ENCODE results near the gene SOD3. TPM values are rescaled to one million over a fixed set of nuclear protein-coding genes. Genes with fewer than 3 reads are reported as not detected.

SOD3 gene
- total RNA-seq, 1 donor from 2014 or later: 8.6 TPM

GRCh38 chr4:24780936-24781495, 14.4 kb upstream of the SOD3 start:
- H3K4me1 Mint-ChIP-seq (ENCODE audit: low read depth, unreplicated experiment): peaks cover 5% of the 10 kb centered on the region
- H4K20me1 ChIP-seq (ENCODE audit: insufficient read depth, low read length): no peaks in the 10 kb centered on the region
- no peak overlapping the region for H3K4me3 Mint-ChIP-seq (ENCODE audit: unreplicated experiment)
- DNase-seq (ENCODE audit: low read depth) (no peak), FAIRE-seq (no peak)
- no peaks in the 10 kb centered on the region for H3K27me3 Mint-ChIP-seq (ENCODE audit: low read depth, unreplicated experiment)
- H3K9me3 Mint-ChIP-seq (ENCODE audit: unreplicated experiment): peaks cover 2% of the 10 kb centered on the region
- H3K9me3 ChIP-seq (ENCODE audit: insufficient read depth, low read depth, low read length): no peaks in the 10 kb centered on the region
- H3K36me3 ChIP-seq (ENCODE audit: insufficient read depth, low read length): no peaks in the 10 kb centered on the region
- H3K27ac Mint-ChIP-seq (ENCODE audit: unreplicated experiment): no peak overlapping the region
- TF ChIP-seq CTCF (IDR thresholded peaks at IDR 0.05; ENCODE audit: insufficient read depth, low read depth, low read length) (no peak), EZH2 (IDR thresholded peaks at IDR 0.05; ENCODE audit: insufficient read depth, low read length) (no peak)
- no peak overlapping the region for H2AFZ ChIP-seq (ENCODE audit: low read depth, low read length)
- peaks cover 18% of the 10 kb centered on the region for H3K4me1 ChIP-seq (ENCODE audit: insufficient read depth, low read length)
- no peaks in the 10 kb centered on the region for H3K27me3 ChIP-seq (ENCODE audit: insufficient read depth, low read length)
- no peak overlapping the region for H3K4me3 ChIP-seq (ENCODE audit: insufficient read depth, low read depth, low read length)
- H3K79me2 ChIP-seq (ENCODE audit: insufficient read depth, low read length): no peaks in the 10 kb centered on the region
- no peaks in the 10 kb centered on the region for H3K36me3 Mint-ChIP-seq (ENCODE audit: low read depth, unreplicated experiment)
- no peak overlapping the region for H3K4me2 ChIP-seq (ENCODE audit: low read length)
- no peak overlapping the region for H3K27ac ChIP-seq (ENCODE audit: low read depth, low read length)
- no peak overlapping the region for H3K9ac ChIP-seq (ENCODE audit: low read length)

GRCh38 chr4:24781999-24782745, 13.2 kb upstream of the SOD3 start:
- Histone ChIP-seq H2AFZ (ENCODE audit: low read depth, low read length) (no peak overlapping the region), H3K4me3 (ENCODE audit: insufficient read depth, low read depth, low read length) (no peak overlapping the region), H4K20me1 (ENCODE audit: insufficient read depth, low read length) (no peaks in the 10 kb centered on the region), H3K36me3 (ENCODE audit: insufficient read depth, low read length) (no peaks in the 10 kb centered on the region), H3K27ac (ENCODE audit: low read depth, low read length) (no peak overlapping the region), H3K9ac (ENCODE audit: low read length) (no peak overlapping the region), H3K79me2 (ENCODE audit: insufficient read depth, low read length) (no peaks in the 10 kb centered on the region), H3K4me1 (ENCODE audit: insufficient read depth, low read length) (peaks cover 18% of the 10 kb centered on the region), H3K9me3 (ENCODE audit: insufficient read depth, low read depth, low read length) (no peaks in the 10 kb centered on the region), H3K4me2 (ENCODE audit: low read length) (no peak overlapping the region), H3K27me3 (ENCODE audit: insufficient read depth, low read length) (no peaks in the 10 kb centered on the region)
- no peak overlapping the region for H3K27ac Mint-ChIP-seq (ENCODE audit: unreplicated experiment)
- peaks cover 2% of the 10 kb centered on the region for H3K9me3 Mint-ChIP-seq (ENCODE audit: unreplicated experiment)
- no peak for DNase-seq (ENCODE audit: low read depth)
- H3K36me3 Mint-ChIP-seq (ENCODE audit: low read depth, unreplicated experiment): no peaks in the 10 kb centered on the region
- TF ChIP-seq CTCF (IDR thresholded peaks at IDR 0.05; ENCODE audit: insufficient read depth, low read depth, low read length) (no peak), EZH2 (IDR thresholded peaks at IDR 0.05; ENCODE audit: insufficient read depth, low read length) (no peak)
- no peak overlapping the region for H3K4me3 Mint-ChIP-seq (ENCODE audit: unreplicated experiment)
- FAIRE-seq: no peak
- H3K4me1 Mint-ChIP-seq (ENCODE audit: low read depth, unreplicated experiment): peaks cover 5% of the 10 kb centered on the region
- no peaks in the 10 kb centered on the region for H3K27me3 Mint-ChIP-seq (ENCODE audit: low read depth, unreplicated experiment)

- Histone ChIP-seq H3K27ac (ENCODE audit: low read depth, low read length) (no peak overlapping the region), H3K9ac (ENCODE audit: low read length) (no peak overlapping the region), H3K4me3 (ENCODE audit: insufficient read depth, low read depth, low read length) (no peak overlapping the region), H3K36me3 (ENCODE audit: insufficient read depth, low read length) (no peaks in the 10 kb centered on the region), H3K27me3 (ENCODE audit: insufficient read depth, low read length) (no peaks in the 10 kb centered on the region), H2AFZ (ENCODE audit: low read depth, low read length) (no peak overlapping the region), H3K9me3 (ENCODE audit: insufficient read depth, low read depth, low read length) (no peaks in the 10 kb centered on the region), H3K79me2 (ENCODE audit: insufficient read depth, low read length) (no peaks in the 10 kb centered on the region), H4K20me1 (ENCODE audit: insufficient read depth, low read length) (no peaks in the 10 kb centered on the region), H3K4me1 (ENCODE audit: insufficient read depth, low read length) (peaks cover 11% of the 10 kb centered on the region), H3K4me2 (ENCODE audit: low read length) (no peak overlapping the region)
- no peak for FAIRE-seq
- Mint-ChIP-seq H3K36me3 (ENCODE audit: low read depth, unreplicated experiment) (no peaks in the 10 kb centered on the region), H3K27ac (ENCODE audit: unreplicated experiment) (no peak overlapping the region), H3K27me3 (ENCODE audit: low read depth, unreplicated experiment) (no peaks in the 10 kb centered on the region), H3K9me3 (ENCODE audit: unreplicated experiment) (peaks cover 5% of the 10 kb centered on the region), H3K4me3 (ENCODE audit: unreplicated experiment) (no peak overlapping the region), H3K4me1 (ENCODE audit: low read depth, unreplicated experiment) (peaks cover 5% of the 10 kb centered on the region)
- DNase-seq (ENCODE audit: low read depth): no peak
- TF ChIP-seq CTCF (IDR thresholded peaks at IDR 0.05; ENCODE audit: insufficient read depth, low read depth, low read length): no peak
- TF ChIP-seq EZH2 (IDR thresholded peaks at IDR 0.05; ENCODE audit: insufficient read depth, low read length): no peak
These were observed 11.9 kb upstream of the SOD3 start for GRCh38 chr4:24783506-24783905.

All from astrocyte (in vitro differentiated cells and primary cell).